Measurements from ENCODE around the gene ZW10.
"Not testable (repeated sequence)": the region's sequence is repeated elsewhere in the genome, so short reads cannot be mapped to it uniquely, and the experiment has no call there.

Gene ZW10

GRCh38 chr11:113710989-113711388 is 62.5 kb downstream of the ZW10 start:
- H3K9me3 Mint-ChIP-seq = peaks cover 18% of the 10 kb centered on the region
- H3K27ac Mint-ChIP-seq (ENCODE audit: low read depth) = no peak overlapping the region
- H3K27me3 Mint-ChIP-seq = no peaks in the 10 kb centered on the region
- DNase-seq (ENCODE audit: low spot score in 2 of 2) = no peak
- H3K4me3 Mint-ChIP-seq = no peak overlapping the region
- ATAC-seq (replicated peaks; ENCODE audit: extremely low read depth, poor library complexity, severe bottlenecking) = no peak
- no peaks in the 10 kb centered on the region for H3K36me3 Mint-ChIP-seq (ENCODE audit: insufficient read depth)
- H3K4me1 Mint-ChIP-seq = no peaks in the 10 kb centered on the region

GRCh38 chr11:113705871-113706655 is 67.4 kb downstream of the ZW10 start, which contains the start of gene TMPRSS5:
Gene TMPRSS5 (minus strand): TSS chr11:113706308. CDS start chr11:113706224, 84 bp downstream.
- H3K4me1 Mint-ChIP-seq = no peaks in the 10 kb centered on the region
- H3K27ac Mint-ChIP-seq (ENCODE audit: low read depth) = no peak within 1 kb of the TSS
- no peak for ATAC-seq (replicated peaks; ENCODE audit: extremely low read depth, poor library complexity, severe bottlenecking)
- H3K4me3 Mint-ChIP-seq = no peak within 1 kb of the TSS
- H3K27me3 Mint-ChIP-seq = no peaks in the 10 kb centered on the region
- peaks cover 18% of the 10 kb centered on the region for H3K9me3 Mint-ChIP-seq
- DNase-seq (ENCODE audit: low spot score in 2 of 2) = no peak
- peaks cover 3% of the 10 kb centered on the region for H3K36me3 Mint-ChIP-seq (ENCODE audit: insufficient read depth)

- H3K4me1 Mint-ChIP-seq = not testable (repeated sequence)
Measured at GRCh38 chr11:113703551-113703950, 69.9 kb downstream of the ZW10 start.

GRCh38 chr11:113701491-113701890 is 72.0 kb downstream of the ZW10 start:
- no peak for ATAC-seq (replicated peaks; ENCODE audit: extremely low read depth, poor library complexity, severe bottlenecking)
- Mint-ChIP-seq H3K36me3 (ENCODE audit: insufficient read depth) (peaks cover 3% of the 10 kb centered on the region), H3K27me3 (no peaks in the 10 kb centered on the region), H3K4me1 (no peaks in the 10 kb centered on the region), H3K9me3 (no peaks in the 10 kb centered on the region), H3K4me3 (no peak overlapping the region), H3K27ac (ENCODE audit: low read depth) (no peak overlapping the region)
- DNase-seq (ENCODE audit: low spot score in 2 of 2) = no peak

More at GRCh38 chr11:113703551-113703950, 69.9 kb downstream of the ZW10 start:
- H3K36me3 Mint-ChIP-seq (ENCODE audit: insufficient read depth); DNase-seq (ENCODE audit: low spot score in 2 of 2); ATAC-seq (replicated peaks; ENCODE audit: extremely low read depth, poor library complexity, severe bottlenecking); H3K27ac Mint-ChIP-seq (ENCODE audit: low read depth); H3K4me3 Mint-ChIP-seq; H3K27me3 Mint-ChIP-seq: not testable (repeated sequence)
- peaks cover 12% of the 10 kb centered on the region for H3K9me3 Mint-ChIP-seq

- Mint-ChIP-seq H3K4me1 (no peaks in the 10 kb centered on the region), H3K9me3 (no peaks in the 10 kb centered on the region), H3K4me3 (no peak overlapping the region), H3K36me3 (ENCODE audit: insufficient read depth) (no peaks in the 10 kb centered on the region), H3K27me3 (no peaks in the 10 kb centered on the region), H3K27ac (ENCODE audit: low read depth) (no peak overlapping the region)
- DNase-seq (ENCODE audit: low spot score in 2 of 2) (no peak), ATAC-seq (replicated peaks; ENCODE audit: extremely low read depth, poor library complexity, severe bottlenecking) (no peak)
Measured at GRCh38 chr11:113698515-113698914, 75.0 kb downstream of the ZW10 start.

GRCh38 chr11:113697756-113698407 is 75.6 kb downstream of the ZW10 start:
- no peak for DNase-seq (ENCODE audit: low spot score in 2 of 2)
- Mint-ChIP-seq H3K9me3 (no peaks in the 10 kb centered on the region), H3K36me3 (ENCODE audit: insufficient read depth) (no peaks in the 10 kb centered on the region), H3K4me1 (no peaks in the 10 kb centered on the region), H3K27ac (ENCODE audit: low read depth) (no peak overlapping the region), H3K27me3 (no peaks in the 10 kb centered on the region), H3K4me3 (no peak overlapping the region)
- ATAC-seq (replicated peaks; ENCODE audit: extremely low read depth, poor library complexity, severe bottlenecking) = no peak

- no peak for ATAC-seq (replicated peaks; ENCODE audit: extremely low read depth, poor library complexity, severe bottlenecking)
- Mint-ChIP-seq H3K4me3 (no peak overlapping the region), H3K9me3 (no peaks in the 10 kb centered on the region)
Measured at GRCh38 chr11:113697111-113697510, 76.4 kb downstream of the ZW10 start.

GRCh38 chr11:113695207-113695606 is 78.3 kb downstream of the ZW10 start:
- Mint-ChIP-seq H3K27ac (ENCODE audit: low read depth) (no peak overlapping the region), H3K4me1 (no peaks in the 10 kb centered on the region), H3K36me3 (ENCODE audit: insufficient read depth) (no peaks in the 10 kb centered on the region), H3K27me3 (no peaks in the 10 kb centered on the region), H3K9me3 (no peaks in the 10 kb centered on the region), H3K4me3 (no peak overlapping the region)
- DNase-seq (ENCODE audit: low spot score in 2 of 2) (no peak), ATAC-seq (replicated peaks; ENCODE audit: extremely low read depth, poor library complexity, severe bottlenecking) (no peak)

More at GRCh38 chr11:113697111-113697510, 76.4 kb downstream of the ZW10 start:
- Mint-ChIP-seq H3K27me3 (no peaks in the 10 kb centered on the region), H3K4me1 (no peaks in the 10 kb centered on the region), H3K27ac (ENCODE audit: low read depth) (no peak overlapping the region), H3K36me3 (ENCODE audit: insufficient read depth) (no peaks in the 10 kb centered on the region)
- no peak for DNase-seq (ENCODE audit: low spot score in 2 of 2)

GRCh38 chr11:113694390-113694789 is 79.1 kb downstream of the ZW10 start:
- Mint-ChIP-seq H3K36me3 (ENCODE audit: insufficient read depth) (peaks cover 1% of the 10 kb centered on the region), H3K4me3 (no peak overlapping the region), H3K27ac (ENCODE audit: low read depth) (no peak overlapping the region), H3K4me1 (no peaks in the 10 kb centered on the region), H3K27me3 (no peaks in the 10 kb centered on the region), H3K9me3 (no peaks in the 10 kb centered on the region)
- no peak for ATAC-seq (replicated peaks; ENCODE audit: extremely low read depth, poor library complexity, severe bottlenecking)
- DNase-seq (ENCODE audit: low spot score in 2 of 2) = no peak

GRCh38 chr11:113693030-113693429 is 80.5 kb downstream of the ZW10 start:
- Mint-ChIP-seq H3K4me1 (no peaks in the 10 kb centered on the region), H3K27ac (ENCODE audit: low read depth) (no peak overlapping the region), H3K36me3 (ENCODE audit: insufficient read depth) (peaks cover 1% of the 10 kb centered on the region), H3K4me3 (no peak overlapping the region), H3K27me3 (no peaks in the 10 kb centered on the region), H3K9me3 (no peaks in the 10 kb centered on the region)
- ATAC-seq (replicated peaks; ENCODE audit: extremely low read depth, poor library complexity, severe bottlenecking) (no peak), DNase-seq (ENCODE audit: low spot score in 2 of 2) (no peak)

GRCh38 chr11:113690619-113691569 is 82.6 kb downstream of the ZW10 start:
- ATAC-seq (replicated peaks; ENCODE audit: extremely low read depth, poor library complexity, severe bottlenecking) (no peak), DNase-seq (ENCODE audit: low spot score in 2 of 2) (no peak)
- no peaks in the 10 kb centered on the region for H3K27me3 Mint-ChIP-seq
- H3K4me3 Mint-ChIP-seq = no peak overlapping the region
- H3K4me1 Mint-ChIP-seq = no peaks in the 10 kb centered on the region
- no peaks in the 10 kb centered on the region for H3K9me3 Mint-ChIP-seq
- H3K27ac Mint-ChIP-seq (ENCODE audit: low read depth) = no peak overlapping the region
- peaks cover 1% of the 10 kb centered on the region for H3K36me3 Mint-ChIP-seq (ENCODE audit: insufficient read depth)

GRCh38 chr11:113689768-113690618 is 83.5 kb downstream of the ZW10 start:
- DNase-seq (ENCODE audit: low spot score in 2 of 2) (no peak), ATAC-seq (replicated peaks; ENCODE audit: extremely low read depth, poor library complexity, severe bottlenecking) (no peak)
- no peaks in the 10 kb centered on the region for H3K9me3 Mint-ChIP-seq
- no peaks in the 10 kb centered on the region for H3K4me1 Mint-ChIP-seq
- H3K27ac Mint-ChIP-seq (ENCODE audit: low read depth) = no peak overlapping the region
- H3K27me3 Mint-ChIP-seq = no peaks in the 10 kb centered on the region
- no peak overlapping the region for H3K4me3 Mint-ChIP-seq
- H3K36me3 Mint-ChIP-seq (ENCODE audit: insufficient read depth) = peaks cover 1% of the 10 kb centered on the region
